Loucy (cell line): ENCODE results near the gene NSD1.

Experiments used
- EZH2phosphoT487 ChIP-seq: fragments of 200-600 bp; IDR thresholded peaks from 2 replicates; pipeline ENCODE4 v1.6.1; 2018; ENCODE audit warnings: antibody characterized with exemption, mild to moderate bottlenecking, moderate library complexity, borderline replicate concordance
- TF ChIP-seq, protein P1 (sequence below): fragments of 200-600 bp; sonication (generic); conservative IDR thresholded peaks from 2 replicates; pipeline ENCODE4 v1.5.1; 2014; ENCODE audit warnings: mild to moderate bottlenecking, antibody characterized with exemption, low read length

GRCh38 chr5:177253252-177253651 lies 119.7 kb downstream of the NSD1 start:
- TF ChIP-seq, protein P1, sequence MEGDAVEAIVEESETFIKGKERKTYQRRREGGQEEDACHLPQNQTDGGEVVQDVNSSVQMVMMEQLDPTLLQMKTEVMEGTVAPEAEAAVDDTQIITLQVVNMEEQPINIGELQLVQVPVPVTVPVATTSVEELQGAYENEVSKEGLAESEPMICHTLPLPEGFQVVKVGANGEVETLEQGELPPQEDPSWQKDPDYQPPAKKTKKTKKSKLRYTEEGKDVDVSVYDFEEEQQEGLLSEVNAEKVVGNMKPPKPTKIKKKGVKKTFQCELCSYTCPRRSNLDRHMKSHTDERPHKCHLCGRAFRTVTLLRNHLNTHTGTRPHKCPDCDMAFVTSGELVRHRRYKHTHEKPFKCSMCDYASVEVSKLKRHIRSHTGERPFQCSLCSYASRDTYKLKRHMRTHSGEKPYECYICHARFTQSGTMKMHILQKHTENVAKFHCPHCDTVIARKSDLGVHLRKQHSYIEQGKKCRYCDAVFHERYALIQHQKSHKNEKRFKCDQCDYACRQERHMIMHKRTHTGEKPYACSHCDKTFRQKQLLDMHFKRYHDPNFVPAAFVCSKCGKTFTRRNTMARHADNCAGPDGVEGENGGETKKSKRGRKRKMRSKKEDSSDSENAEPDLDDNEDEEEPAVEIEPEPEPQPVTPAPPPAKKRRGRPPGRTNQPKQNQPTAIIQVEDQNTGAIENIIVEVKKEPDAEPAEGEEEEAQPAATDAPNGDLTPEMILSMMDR, result no peak
- no peak for TF ChIP-seq EZH2phosphoT487
